Measurements from ENCODE around the gene FAM200B.

- no peak for TF ChIP-seq CTCF (IDR thresholded peaks at IDR 0.05)
- no peak for TF ChIP-seq POLR2A (IDR thresholded peaks at IDR 0.05)
Observed at GRCh38 chr4:15648600-15648999, 33.0 kb upstream of the FAM200B start.
